Spleen (tissue), 11 donors: ENCODE results near the gene TUT7. TPM values are rescaled to one million over a fixed set of nuclear protein-coding genes. Genes with fewer than 3 reads are reported as not detected.

Source experiments
- DNase-seq: peaks from one replicate; pipeline ENCODE4 v3.0.0-alpha.2; 2020
- H3K27ac ChIP-seq, 8 donors: fragments of 200-600 bp; sonication (generic) in 7 of 8; 1 replicate in 4 of 8; 2 replicates in 4 of 8; pipeline versions ENCODE4 v1.5.0 to v1.8.0; 2016 to 2021; ENCODE audit warnings: inconsistent platforms in 4 of 8, mild to moderate bottlenecking in 4 of 8, moderate library complexity in 1 of 8
- H3K27me3 ChIP-seq, 7 donors: fragments of 200-600 bp; sonication (generic) in 6 of 7; replicated peaks in 1 of 7; 1 replicate in 4 of 7; 2 replicates in 3 of 7; pipeline versions ENCODE4 v1.5.0 to v1.8.0; 2016 to 2021; ENCODE audit warnings: inconsistent platforms in 3 of 7, mild to moderate bottlenecking in 1 of 7
- H3K36me3 ChIP-seq, 6 donors: fragments of 200-600 bp; sonication (generic) in 5 of 6; 1 replicate in 4 of 6; 2 replicates in 2 of 6; pipeline versions ENCODE4 v1.5.0 to v1.8.0; 2016 to 2021; ENCODE audit warnings: inconsistent platforms in 2 of 6
- H3K4me1 ChIP-seq, 6 donors: fragments of 200-600 bp; sonication (generic) in 5 of 6; 1 replicate in 3 of 6; 2 replicates in 3 of 6; pipeline versions ENCODE4 v1.5.0 to v1.8.0; 2016 to 2021; ENCODE audit warnings: inconsistent platforms in 3 of 6
- H3K4me3 ChIP-seq, 8 donors: fragments of 200-600 bp; sonication (generic) in 7 of 8; 1 replicate in 4 of 8; 2 replicates in 4 of 8; pipeline versions ENCODE4 v1.5.0 to v1.8.0; 2016 to 2021; ENCODE audit warnings: inconsistent platforms in 4 of 8, mild to moderate bottlenecking in 4 of 8, moderate library complexity in 2 of 8
- H3K9me3 ChIP-seq, 8 donors: fragments of 200-600 bp; sonication (generic) in 7 of 8; 1 replicate in 4 of 8; 2 replicates in 4 of 8; pipeline versions ENCODE4 v1.5.0 to v1.8.0; 2016 to 2021; ENCODE audit warnings: inconsistent platforms in 4 of 8
- POLR2A ChIP-seq, 3 donors: fragments of 450-650 bp; IDR thresholded peaks; one replicate each; pipeline ENCODE4 v1.5.1; 2017; ENCODE audit warnings: antibody characterized with exemption in 3 of 3, mild to moderate bottlenecking in 1 of 3
- POLR2AphosphoS5 ChIP-seq, 3 donors: sonication (generic); formaldehyde crosslinking; IDR thresholded peaks; one replicate each; pipeline ENCODE4 v1.5.1; 2017; ENCODE audit warnings: antibody characterized with exemption in 3 of 3
- WGBS, 5 donors: extraction: QIAGEN DNeasy Blood & Tissue Kit in 3 of 5; methylation state at CpG; one replicate each; pipeline versions ENCODE4 v1.1.5 to v1.1.7; 2013 to 2018; 5-methylcytosine and 5-hydroxymethylcytosine counted together
- intact Hi-C: fragments of 100-400 bp; cut with DNase I; formaldehyde crosslinking; loops from one replicate; pipeline ENCODE4 v1.15.0; 2023; ENCODE audit warnings: low total_unique reads
- polyA plus RNA-seq, 3 donors: library from polyadenylated mRNA; stranded (reverse); fragments of 200-250 nt; gene quantifications; one replicate each; pipeline ENCODE4 v1.2.1, GENCODE V29; 2013
- total RNA-seq, 7 donors: library from RNA; depleted of rRNA in 3 of 7; stranded (reverse); fragments of >200 nt in 3 of 7; fragmentation: NEBNext Ultra II Directional in 4 of 7; extraction: Animal tissue kit (Norgen Biotek cat#: 25700) in 4 of 7; gene quantifications; one replicate each; pipeline versions ENCODE4 v1.1.0 to v1.2.1, GENCODE V29; 2016 to 2021
- TF ChIP-seq, protein P1 (sequence below), 11 experiments: fragments of 200-600 bp in 7 of 11; fragments of 450-650 bp in 4 of 11; sonication (generic) in 4 of 11; IDR thresholded peaks in 8 of 11; conservative IDR thresholded peaks in 3 of 11; 1 replicate in 7 of 11; 2 replicates in 4 of 11; pipeline versions ENCODE4 v1.4.0 to v1.8.0; 2016 to 2021; ENCODE audit warnings: antibody characterized with exemption in 11 of 11, inconsistent platforms in 4 of 11, mild to moderate bottlenecking in 1 of 11
- donor health status: healthy with polysubstance abuse.
- donor health status: DM: no; HTN: no; CAD: no; lungs with moderate emphysema.
- donor health status: DM: no; HTN: no; CAD: no.
- donor health status: Bipolar disorder and iron deficiency.
- donor health status: healthy.
- donor health status: DM: no; HTN: no; CAD: no.
- donor health status: DM: yes; HTN: yes; CAD: no.

Gene TUT7
- total and polyA plus RNA-seq, 10 donors: 17.9 to 119 (median 58.8) TPM

DNA sequence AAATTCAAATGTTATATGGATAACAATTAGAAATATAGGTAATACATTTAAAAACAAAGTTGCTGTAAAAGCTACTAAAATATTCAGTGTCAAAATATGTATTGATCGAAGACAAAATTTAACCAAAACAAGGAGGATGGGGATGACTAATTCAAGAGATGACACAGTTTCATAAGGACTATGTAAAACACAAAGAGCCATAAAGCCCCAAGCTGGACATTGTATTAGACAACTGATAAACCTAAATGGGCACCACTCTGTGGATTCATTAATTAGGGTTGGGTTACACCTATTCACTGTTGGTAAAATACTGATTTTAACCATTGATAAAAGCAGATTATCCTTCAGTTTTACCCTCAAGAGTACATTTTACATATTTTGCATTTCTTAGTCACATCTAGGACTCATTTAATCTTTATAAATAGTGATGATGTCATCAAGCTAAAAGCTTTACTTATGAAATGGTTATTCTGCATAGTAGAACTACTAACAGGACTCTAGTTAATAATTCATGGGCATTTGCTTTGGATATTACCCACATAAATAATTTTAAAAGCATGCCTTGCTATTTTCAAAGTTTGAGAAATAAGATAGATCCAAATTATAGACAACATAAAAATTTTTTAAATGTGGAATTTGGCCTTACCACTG is 13.7 kb downstream of the TUT7 start:
- 40 to 91% (median 70%) methylated on average over 1 of the region's 1 CpG for WGBS, 5 donors
- Histone ChIP-seq H3K27me3 (no peaks in the 10 kb centered on the region), H3K4me1 (peaks cover 22 to 84% (median 45%) of the 10 kb centered on the region in 6 donors), H3K4me3 (no peak overlapping the region), H3K9me3 (no peaks in the 10 kb centered on the region), H3K36me3 (peaks cover 0 to 100% (median 78%) of the 10 kb centered on the region in 6 donors), H3K27ac (peak overlapping the region in 7 of 8 donors; percentile 2 to 84 (median 31))
- intact Hi-C loops: loop anchor here (10.0 kb wide), 1 partner anchor 46 kb away; no protein-coding TSS in a partner anchor
- no peak for DNase-seq
- TF ChIP-seq, protein P1, sequence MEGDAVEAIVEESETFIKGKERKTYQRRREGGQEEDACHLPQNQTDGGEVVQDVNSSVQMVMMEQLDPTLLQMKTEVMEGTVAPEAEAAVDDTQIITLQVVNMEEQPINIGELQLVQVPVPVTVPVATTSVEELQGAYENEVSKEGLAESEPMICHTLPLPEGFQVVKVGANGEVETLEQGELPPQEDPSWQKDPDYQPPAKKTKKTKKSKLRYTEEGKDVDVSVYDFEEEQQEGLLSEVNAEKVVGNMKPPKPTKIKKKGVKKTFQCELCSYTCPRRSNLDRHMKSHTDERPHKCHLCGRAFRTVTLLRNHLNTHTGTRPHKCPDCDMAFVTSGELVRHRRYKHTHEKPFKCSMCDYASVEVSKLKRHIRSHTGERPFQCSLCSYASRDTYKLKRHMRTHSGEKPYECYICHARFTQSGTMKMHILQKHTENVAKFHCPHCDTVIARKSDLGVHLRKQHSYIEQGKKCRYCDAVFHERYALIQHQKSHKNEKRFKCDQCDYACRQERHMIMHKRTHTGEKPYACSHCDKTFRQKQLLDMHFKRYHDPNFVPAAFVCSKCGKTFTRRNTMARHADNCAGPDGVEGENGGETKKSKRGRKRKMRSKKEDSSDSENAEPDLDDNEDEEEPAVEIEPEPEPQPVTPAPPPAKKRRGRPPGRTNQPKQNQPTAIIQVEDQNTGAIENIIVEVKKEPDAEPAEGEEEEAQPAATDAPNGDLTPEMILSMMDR (IDR thresholded peaks at IDR 0.05 in 8 of 11, conservative IDR thresholded peaks at IDR 0.05 in 3 of 11): no peak
- no peak for TF ChIP-seq POLR2AphosphoS5 (IDR thresholded peaks at IDR 0.05)

DNA sequence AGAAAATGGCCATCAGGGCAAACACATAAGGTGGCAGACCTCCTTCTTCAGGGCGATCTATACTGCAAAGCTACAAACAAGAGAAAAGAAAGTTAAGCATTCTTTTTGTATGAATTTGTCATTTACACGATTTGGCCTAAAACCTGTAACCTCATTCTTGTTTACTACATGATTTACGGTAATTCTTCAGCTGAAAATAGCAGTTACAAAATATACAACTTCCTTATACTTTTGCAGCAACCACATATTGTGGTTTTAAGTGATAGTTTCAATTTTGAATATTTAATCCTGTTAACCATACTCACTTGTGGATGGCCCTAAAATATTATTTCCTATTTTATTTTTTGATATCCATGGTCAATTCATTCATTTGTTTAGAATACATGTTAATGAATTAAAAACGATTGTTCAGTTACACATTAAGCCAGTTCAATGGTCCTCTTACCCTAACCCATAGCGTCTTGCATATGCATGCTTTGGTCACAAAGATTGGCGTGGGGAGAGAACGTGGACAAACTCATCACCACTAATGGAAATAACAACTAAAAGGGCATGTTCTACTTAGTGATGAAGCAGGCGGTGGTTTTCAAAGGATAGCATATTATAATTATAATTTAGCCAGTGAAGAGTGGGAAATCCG is 16.6 kb downstream of the TUT7 start:
- 35 to 48% (median 36%) methylated on average over 9 of the region's 9 CpGs for WGBS, 5 donors
- H3K36me3 ChIP-seq: peaks cover 2 to 100% (median 66%) of the 10 kb centered on the region in 6 donors
- peaks cover 22 to 83% (median 45%) of the 10 kb centered on the region in 6 donors for H3K4me1 ChIP-seq
- DNase-seq: no peak
- H3K27me3 ChIP-seq: no peaks in the 10 kb centered on the region
- intact Hi-C loops: no loop called here
- H3K27ac ChIP-seq: peak overlapping the region; percentile 7 to 84 (median 70)
- H3K4me3 ChIP-seq: peak overlapping the region in 6 of 8 donors; percentile 8 to 58 (median 18)
- TF ChIP-seq, protein P1 (IDR thresholded peaks at IDR 0.05 in 8 of 11, conservative IDR thresholded peaks at IDR 0.05 in 3 of 11): no peak
- no peak for TF ChIP-seq POLR2A (IDR thresholded peaks at IDR 0.05)
- TF ChIP-seq POLR2AphosphoS5 (IDR thresholded peaks at IDR 0.05): no peak
- no peaks in the 10 kb centered on the region for H3K9me3 ChIP-seq

DNA sequence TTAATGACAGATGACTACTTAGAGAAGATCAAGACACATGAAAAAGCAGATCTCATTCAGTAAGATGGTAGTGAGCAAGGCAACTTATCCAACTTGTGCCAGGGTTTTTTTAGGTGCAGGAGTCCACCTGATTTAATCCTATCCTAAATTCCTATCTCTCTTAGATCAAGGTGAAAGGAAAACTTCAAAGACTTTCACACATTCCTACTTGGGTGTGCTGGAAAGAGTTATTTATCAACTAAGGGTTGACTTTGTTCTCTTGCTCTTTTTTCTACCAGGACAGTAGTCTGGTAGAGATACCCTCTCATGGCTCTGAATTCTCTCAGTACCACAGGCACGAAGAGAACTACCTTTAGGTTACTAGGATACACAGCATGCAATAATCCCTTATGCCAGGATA is 18.2 kb downstream of the TUT7 start:
- Histone ChIP-seq H3K4me1 (peaks cover 16 to 68% (median 40%) of the 10 kb centered on the region in 6 donors), H3K36me3 (peaks cover 2 to 100% (median 58%) of the 10 kb centered on the region in 6 donors), H3K9me3 (no peaks in the 10 kb centered on the region), H3K27ac (peak overlapping the region in 2 of 8 donors; percentile 5 to 77), H3K4me3 (no peak overlapping the region), H3K27me3 (no peaks in the 10 kb centered on the region)
- TF ChIP-seq, protein P1 (IDR thresholded peaks at IDR 0.05 in 8 of 11, conservative IDR thresholded peaks at IDR 0.05 in 3 of 11): no peak
- TF ChIP-seq POLR2A (IDR thresholded peaks at IDR 0.05) (no peak), POLR2AphosphoS5 (IDR thresholded peaks at IDR 0.05) (no peak)
- no peak for DNase-seq
- intact Hi-C loops: no loop called here
- 91 to 97% (median 94%) methylated on average over 1 of the region's 1 CpG for WGBS, 5 donors

DNA sequence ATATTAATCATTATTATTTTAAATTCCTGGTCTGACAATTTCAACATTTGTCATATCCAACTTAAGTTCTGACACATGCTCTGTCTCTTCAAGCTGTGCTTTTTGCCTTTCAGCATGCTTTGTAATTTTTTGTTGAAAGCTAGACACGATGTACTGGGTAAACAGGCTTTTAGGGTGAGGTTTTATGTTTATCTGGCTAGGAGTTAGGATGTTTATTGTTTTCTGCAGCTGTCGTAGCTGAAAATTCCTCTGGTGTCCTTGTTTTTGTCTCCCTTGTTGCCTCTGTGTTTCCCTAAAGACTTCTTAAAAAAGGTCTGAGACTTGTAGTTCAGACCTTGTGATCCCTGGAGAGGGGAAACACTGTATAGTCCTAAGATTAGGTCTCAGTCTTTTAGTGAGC is 20.6 kb downstream of the TUT7 start:
- Histone ChIP-seq H3K4me1 (peaks cover 6 to 44% (median 21%) of the 10 kb centered on the region in 6 donors), H3K27ac (peak overlapping the region in 3 of 8 donors; percentile 43 to 52 (median 45)), H3K4me3 (no peak overlapping the region), H3K36me3 (peaks cover 2 to 100% (median 50%) of the 10 kb centered on the region in 6 donors), H3K27me3 (no peaks in the 10 kb centered on the region), H3K9me3 (no peaks in the 10 kb centered on the region)
- WGBS, 5 donors: 80 to 90% (median 87%) methylated on average over 2 of the region's 2 CpGs
- peak in 1 of 3 donors; percentile 29 for TF ChIP-seq POLR2AphosphoS5 (IDR thresholded peaks at IDR 0.05)
- no peak for TF ChIP-seq POLR2A (IDR thresholded peaks at IDR 0.05)
- DNase-seq: no peak
- intact Hi-C loops: no loop called here
